Stimulated activated CD8-positive, alpha-beta memory T cell treated with anti-CD3 and anti-CD28 coated beads, Interleukin-12 subunit alpha, Interleukin-12 subunit beta, amount 100 ng/mL, for 1 hour (primary cell): Measurements from ENCODE around the gene MEI1.

Experiments
- DNase-seq: peaks from one replicate; pipeline ENCODE4 v3.0.0-alpha.2; 2020; ENCODE audit warnings: low read depth

The MEI1 gene

DNA sequence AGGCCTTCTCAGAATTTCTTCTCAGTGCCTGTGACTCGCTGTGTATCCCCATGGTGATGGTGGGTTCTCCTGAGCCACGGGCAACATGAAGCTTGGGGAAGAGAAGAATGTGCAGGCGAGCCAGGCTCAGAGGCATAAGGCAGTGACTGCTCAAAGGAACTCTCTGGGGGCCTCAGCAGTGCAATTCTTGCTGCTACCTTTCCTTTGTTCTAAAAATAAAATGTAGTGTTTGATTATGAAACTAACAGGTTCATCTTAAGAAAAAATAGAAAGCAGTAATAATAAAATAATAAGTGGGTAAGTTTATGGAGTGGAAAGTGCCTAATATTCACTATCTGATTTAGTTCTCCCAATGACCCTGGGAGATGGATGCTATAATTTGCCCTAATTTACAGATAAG is 46.7 kb downstream of the MEI1 start:
- DNase-seq, result no peak

DNA sequence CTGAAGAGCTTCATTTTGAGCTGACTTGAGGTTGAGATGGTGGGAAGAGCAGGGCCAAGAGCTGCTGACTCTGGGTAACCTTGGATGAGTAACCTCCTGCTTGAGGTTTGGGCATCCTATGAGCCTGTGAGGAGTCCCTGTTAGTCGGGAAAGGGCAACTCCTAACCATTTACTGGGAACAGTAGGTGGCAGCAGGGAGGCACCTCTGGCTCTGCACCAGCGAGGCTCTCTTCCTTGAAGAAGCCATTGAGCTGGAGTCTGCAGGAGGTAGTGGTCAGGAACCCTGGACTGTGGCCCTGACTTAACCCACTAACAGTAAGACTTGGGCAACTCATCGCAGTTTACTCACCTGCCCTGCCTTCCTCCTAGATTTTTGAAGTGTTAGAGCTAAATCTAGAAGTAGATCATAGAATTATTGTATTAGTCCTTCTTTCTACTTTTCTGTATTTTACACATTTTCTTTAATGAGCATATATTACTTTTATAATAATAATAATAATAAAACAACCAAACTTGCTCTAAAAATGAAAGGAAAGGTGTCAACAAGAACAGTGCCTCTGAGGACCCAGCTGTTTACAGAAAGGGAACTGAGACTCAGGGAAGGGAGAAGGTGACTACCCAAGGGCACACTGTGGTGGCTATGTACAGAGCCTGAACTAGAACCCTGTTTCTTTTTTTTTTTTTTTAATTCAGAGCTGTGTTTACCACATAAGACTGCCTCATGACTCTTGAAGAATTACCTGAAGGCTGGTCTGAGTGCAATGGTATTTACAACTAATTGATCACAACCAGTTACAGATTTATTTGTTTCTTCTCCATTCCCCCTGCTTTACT is 47.5 kb downstream of the MEI1 start:
- DNase-seq, result peak; percentile 27

DNA sequence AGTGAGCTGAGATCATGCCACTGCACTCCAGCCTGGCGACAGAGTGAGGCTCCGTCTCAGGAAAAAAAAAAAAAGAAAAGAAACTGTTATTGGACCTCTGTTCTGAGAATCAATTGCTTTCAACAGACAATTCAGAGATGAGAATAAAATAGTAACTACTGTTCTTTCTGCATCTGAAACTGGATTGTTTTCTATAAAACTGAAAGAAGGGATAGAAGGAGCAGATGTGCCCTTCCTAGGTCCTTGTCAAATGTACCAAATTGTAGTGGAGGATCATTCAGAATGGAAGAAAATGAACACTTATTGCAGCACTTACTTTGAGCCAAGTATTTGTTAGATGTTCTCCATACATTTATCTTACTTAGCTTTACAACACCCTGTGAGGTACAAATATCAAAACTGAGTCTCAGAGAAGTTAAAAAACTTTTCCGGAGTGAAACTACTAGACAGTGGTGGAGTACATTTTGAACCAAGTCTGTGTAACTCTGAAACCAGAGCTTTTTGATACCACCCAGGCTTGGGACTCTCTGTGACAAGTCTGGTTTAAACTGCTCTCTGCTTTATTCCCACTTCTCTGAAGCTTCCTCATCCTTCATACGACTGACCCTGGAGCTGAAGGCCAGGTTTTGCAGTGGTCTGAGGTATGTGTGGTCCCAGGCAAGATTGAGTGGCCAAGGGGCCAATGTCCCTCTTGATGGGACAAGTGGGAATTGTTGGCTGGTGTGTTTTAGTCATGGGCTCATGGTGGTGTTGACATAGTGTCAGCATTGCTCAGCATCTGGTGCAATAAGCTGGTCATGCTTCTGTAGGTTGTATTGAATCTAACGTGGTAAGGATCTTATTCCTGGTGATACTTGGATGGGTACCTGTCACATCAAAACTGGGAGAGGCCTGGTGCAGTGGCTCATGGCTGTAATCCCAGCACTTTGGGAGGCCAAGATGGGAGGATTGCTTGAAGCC is 53.0 kb downstream of the MEI1 start:
- DNase-seq, result no peak

GRCh38 chr22:41753984-41754383 is 54.7 kb downstream of the MEI1 start:
- no peak for DNase-seq

GRCh38 chr22:41757502-41757901 is 58.2 kb downstream of the MEI1 start:
- DNase-seq, result no peak

GRCh38 chr22:41758231-41758630 is 58.9 kb downstream of the MEI1 start:
- DNase-seq, result no peak

GRCh38 chr22:41762980-41763779 is 63.9 kb downstream of the MEI1 start:
- DNase-seq, result no peak

DNA sequence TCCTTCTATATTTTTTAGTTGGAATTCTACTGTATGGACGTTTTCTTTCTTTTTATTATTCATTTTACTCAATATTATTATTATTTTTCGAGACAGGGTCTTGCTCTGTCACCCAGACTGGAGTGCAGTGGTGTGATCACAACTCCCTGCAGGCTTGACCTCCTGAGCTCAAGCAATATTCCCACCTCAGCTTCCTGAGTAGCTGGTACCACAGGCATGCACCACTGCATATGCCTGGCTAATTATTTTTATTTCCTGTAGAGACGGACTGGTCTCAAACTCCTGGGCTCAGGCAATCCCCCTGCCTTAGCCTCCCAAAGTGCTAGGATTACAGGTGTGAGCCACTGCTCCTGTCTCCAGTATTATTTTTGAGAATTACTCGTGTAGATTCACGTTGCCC is 67.2 kb downstream of the MEI1 start:
- DNase-seq, result no peak

- no peak for DNase-seq
These were observed 69.1 kb downstream of the MEI1 start for GRCh38 chr22:41768430-41768829.

DNA sequence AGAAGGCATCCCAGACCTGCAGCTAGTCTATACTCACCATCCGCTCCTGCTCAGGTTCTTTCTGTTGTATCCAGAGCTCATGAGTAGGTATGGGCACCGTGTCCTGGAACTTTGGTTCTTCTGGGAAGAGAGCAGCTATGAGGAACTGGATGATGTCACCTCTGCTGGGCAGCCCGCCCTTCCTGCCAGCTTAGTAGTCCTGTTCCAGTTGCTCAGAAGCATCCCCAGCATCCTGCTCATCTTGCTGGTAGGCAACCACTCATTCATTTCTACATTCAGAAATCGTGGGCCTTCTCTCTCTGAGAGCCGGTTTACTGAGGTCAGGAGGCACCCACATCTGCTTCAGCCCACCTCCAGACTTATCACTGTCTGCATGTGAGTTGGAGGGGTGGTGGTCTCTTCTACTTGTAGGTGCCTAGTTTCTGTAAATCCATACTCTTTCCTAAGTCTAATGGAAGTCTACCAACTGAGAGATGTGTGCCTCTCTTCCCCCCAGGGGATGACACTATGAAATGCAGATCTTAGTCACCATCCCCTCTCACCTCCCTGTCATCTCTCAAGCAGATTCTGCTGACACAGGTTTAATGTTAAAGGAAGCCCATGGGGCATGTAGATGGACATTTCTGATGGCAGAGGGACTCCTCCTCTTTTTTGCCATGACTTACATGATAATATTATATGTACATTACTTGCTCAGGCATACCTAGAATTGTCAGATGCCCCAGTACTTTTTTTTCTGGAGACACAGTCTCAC is 71.6 kb downstream of the MEI1 start:
- DNase-seq, result no peak

DNA sequence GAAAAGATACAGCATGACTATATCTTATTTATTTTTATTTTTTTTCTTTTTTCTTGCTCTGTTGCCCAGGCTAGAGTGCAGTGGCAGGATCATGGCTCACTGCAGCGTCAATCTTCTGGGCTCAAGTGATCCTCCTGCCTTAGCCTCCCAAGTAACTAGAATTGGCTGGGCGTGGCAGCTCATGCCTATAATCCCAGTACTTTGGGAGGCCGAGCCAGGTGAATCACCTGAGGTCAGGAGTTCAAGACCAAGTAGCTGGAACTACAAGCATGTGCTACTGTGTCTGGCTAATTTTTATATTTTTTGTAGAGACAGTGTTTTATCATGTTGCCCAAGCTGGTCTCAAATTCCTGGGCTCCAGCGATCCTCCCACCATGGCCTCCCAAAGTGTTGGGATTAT is 72.9 kb downstream of the MEI1 start:
- no peak for DNase-seq

GRCh38 chr22:41772645-41773044 is 73.3 kb downstream of the MEI1 start:
- no peak for DNase-seq

GRCh38 chr22:41775338-41775737 is 76.0 kb downstream of the MEI1 start:
- no peak for DNase-seq

DNA sequence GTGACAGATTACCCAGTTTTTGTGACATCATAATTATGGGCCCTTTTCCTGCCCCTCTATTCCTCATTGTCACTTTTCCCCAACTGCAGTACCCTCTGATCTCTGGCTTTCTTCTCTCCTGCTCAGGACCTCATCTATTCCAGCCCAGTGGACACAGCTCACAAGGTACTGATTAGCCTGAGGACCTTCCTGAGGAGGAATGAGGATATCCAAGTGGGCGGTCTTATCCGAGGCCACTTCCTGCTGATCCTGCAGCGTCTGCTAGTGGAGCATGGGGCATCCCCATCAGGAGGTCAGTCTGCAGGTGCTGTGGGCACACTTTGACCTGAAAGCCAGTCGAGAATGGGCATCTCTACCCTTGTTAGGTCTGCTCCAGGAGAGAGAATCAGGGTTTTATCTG is 76.7 kb downstream of the MEI1 start:
- DNase-seq, result no peak

DNA sequence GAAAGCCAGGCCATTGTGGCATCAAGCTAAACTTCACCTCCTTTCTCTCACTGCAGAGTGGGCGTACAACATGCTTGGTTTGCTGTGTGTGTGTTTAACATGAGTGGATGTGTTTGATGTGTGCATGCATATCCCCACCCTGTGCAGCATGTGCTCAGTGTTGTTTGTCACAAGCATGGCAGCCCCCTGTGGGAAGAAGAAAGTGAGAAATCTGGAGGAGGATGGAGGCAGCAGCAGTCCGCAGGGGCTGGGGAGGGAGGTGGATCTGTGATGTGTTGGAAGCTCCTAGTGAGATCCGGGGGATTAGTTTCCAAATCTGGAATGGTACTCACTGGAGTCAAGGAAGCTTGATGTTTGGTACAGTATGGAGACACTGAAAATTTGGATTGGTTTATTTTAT is 77.1 kb downstream of the MEI1 start:
- DNase-seq, result no peak

DNA sequence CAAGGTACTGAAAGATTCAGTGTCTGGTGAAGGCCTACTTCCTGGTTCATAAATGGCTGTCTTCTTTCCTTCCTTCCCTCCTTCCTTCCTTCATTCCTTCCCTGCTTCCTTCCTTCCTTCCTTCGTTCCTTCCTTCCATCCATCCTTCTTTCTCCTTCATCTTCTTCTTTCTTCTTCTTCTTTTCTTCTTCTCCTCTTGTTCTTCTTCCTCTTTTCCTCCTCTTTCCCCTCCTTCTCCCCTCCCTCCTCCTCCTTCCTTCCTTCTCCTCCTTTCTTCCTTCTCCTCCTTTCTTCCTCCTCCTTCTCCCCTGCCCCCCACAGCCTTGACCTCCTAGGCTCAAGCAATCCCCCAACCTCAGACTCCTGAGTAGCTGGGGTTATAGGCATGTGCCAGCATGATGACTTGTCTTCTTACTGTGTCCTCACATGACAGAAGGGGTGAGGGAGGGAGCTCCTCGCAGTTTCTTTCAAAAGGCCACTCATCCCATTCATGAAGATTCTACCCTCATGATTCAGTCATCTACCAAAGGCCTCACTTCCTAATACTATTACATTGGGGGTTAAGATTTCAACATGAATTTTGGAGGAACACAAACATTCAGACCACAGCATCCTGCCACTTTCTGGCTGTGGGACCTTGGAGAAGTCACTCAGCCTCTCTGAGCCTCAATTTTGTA is 78.6 kb downstream of the MEI1 start:
- DNase-seq, result no peak

DNA sequence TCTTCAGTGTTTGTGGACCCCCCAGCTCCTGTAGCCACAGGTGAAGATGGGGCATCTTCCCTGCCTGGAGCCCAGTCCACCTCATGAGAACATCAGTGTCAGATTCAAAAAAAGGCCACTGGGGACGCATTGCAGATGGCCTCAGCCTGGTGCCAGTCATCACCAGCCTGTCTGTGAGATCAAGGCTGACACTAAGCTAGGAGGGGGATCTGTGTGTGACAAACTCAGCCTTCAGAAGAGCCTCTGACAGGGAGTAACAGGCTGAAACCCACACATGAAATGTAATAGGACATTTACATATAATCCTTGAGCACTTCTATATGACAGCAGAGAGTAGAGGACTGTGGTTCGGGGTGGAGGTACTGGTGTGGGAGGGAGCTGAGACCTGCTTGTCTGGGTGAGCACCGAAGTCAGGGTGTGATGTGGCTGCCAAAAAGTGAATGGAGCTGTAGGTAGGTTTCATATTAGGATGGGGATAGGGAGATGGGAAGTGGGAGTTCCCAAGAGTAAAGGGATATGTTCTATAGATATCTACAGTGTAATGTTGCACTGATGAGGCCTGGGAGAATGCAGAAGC is 80.7 kb downstream of the MEI1 start:
- DNase-seq, result no peak

- peak; percentile 79 for DNase-seq
These were observed 81.6 kb downstream of the MEI1 start for GRCh38 chr22:41780746-41781505.

DNA sequence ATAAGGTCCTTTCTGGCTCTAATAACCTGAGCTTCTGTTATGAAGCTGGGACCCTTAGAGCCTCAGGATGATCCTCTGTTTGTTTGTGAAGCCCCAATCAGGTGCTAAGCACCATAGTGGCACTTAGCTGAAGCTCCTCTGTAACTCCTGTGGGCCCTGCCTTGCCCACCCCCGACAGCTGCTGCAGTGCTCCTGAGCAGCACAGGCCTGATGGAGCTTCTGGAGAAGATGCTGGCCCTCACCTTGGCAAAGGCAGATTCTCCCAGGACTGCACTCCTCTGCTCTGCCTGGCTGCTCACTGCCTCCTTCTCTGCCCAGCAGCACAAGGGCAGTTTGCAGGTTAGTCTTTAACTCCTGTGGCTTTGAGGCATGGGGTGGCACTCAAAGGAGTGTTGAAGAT is 82.2 kb downstream of the MEI1 start:
- no peak for DNase-seq

- DNase-seq, result no peak
These were observed 83.0 kb downstream of the MEI1 start for GRCh38 chr22:41782316-41782715.
